A549 treated with CORT108297 at 1 μM for 4 hours (cell line): Measurements from ENCODE around the gene TEDDM1. TPM values are rescaled to one million over a fixed set of nuclear protein-coding genes. Genes with fewer than 3 reads are reported as not detected.

Experiments used
- total RNA-seq: library from RNA; stranded (reverse); fragments of 200-300 nt; extraction: Qiagen RNA extraction; gene quantifications from 5 replicates; pipeline ENCODE4 v1.2.3, GENCODE V29; 2022

TEDDM1 gene
- not detected in 5 replicates for total RNA-seq

GRCh38 chr1:182400567-182400966, at the start of gene TEDDM1:
TSS of gene TEDDM1 (minus strand) at chr1:182400667. CDS start at chr1:182400485, 182 bp downstream.

GRCh38 chr1:182450087-182450486, 49.6 kb upstream of the TEDDM1 start, which contains the start of gene RGSL1:
TSS of gene RGSL1 (plus strand) at chr1:182450146. CDS start at chr1:182450166, 20 bp downstream.

GRCh38 chr1:182391362-182392049, 9.0 kb downstream of the TEDDM1 start, which contains the start of gene GLUL:
TSS of gene GLUL (minus strand) at chr1:182391790. CDS start at chr1:182388737, 3,053 bp downstream.

Other genes with a start within 250 kb of the TEDDM1 start
- 13.8 to 21.1 TPM (median 17.8 TPM) in 5 replicates for gene GLUL, start 8.9 kb downstream of the TEDDM1 start, total RNA-seq
- not detected in 5 replicates for gene RGSL1, start 49.5 kb upstream of the TEDDM1 start, total RNA-seq
- 1.9 to 2.8 TPM (median 2.2 TPM) in 5 replicates for gene RNASEL, start 188.6 kb upstream of the TEDDM1 start, total RNA-seq
- 0.18 to 0.29 TPM (median 0.25 TPM) in 5 replicates for gene RGS16, start 203.7 kb upstream of the TEDDM1 start, total RNA-seq